SU-DHL-6 (cell line): ENCODE measurements around the gene MAP3K20.

Experiments
- H2AFZ ChIP-seq: fragments of 200-600 bp; sonication (generic); 2 replicates; pipeline ENCODE4 v1.6.1; 2014; ENCODE audit warnings: low read depth, mild to moderate bottlenecking, moderate library complexity, mixed read lengths, antibody characterized with exemption, low read length; ENCODE audit not compliant: severe bottlenecking
- H3F3A ChIP-seq: fragments of 200-600 bp; shearing (Covaris generic); 2 replicates; pipeline ENCODE4 v1.6.0; 2016; ENCODE audit warnings: antibody characterized with exemption, mild to moderate bottlenecking; ENCODE audit not compliant: insufficient read depth
- H3K27ac ChIP-seq: fragments of 200-600 bp; sonication (generic); 2 replicates; pipeline ENCODE4 v1.5.1; 2016; ENCODE audit warnings: low read depth, mild to moderate bottlenecking, low read length, moderate library complexity, mixed read lengths
- H3K27me3 ChIP-seq: fragments of 200-600 bp; sonication (generic), shearing (Covaris generic); 2 replicates; pipeline ENCODE4 v1.6.0; 2014; ENCODE audit warnings: mild to moderate bottlenecking, low read length
- H3K36me3 ChIP-seq: fragments of 200-600 bp; sonication (generic); 2 replicates; pipeline ENCODE4 v1.6.1; 2014; ENCODE audit warnings: mild to moderate bottlenecking, low read length, mixed read lengths
- H3K4me2 ChIP-seq: fragments of 300-600, 200-600 bp; shearing (Covaris generic), sonication (generic); 2 replicates; pipeline ENCODE4 v1.6.0; 2014; ENCODE audit warnings: low read length, low read depth, mild to moderate bottlenecking; ENCODE audit not compliant: poor library complexity, severe bottlenecking
- H3K4me3 ChIP-seq: fragments of 200-600 bp; sonication (generic); 2 replicates; pipeline ENCODE4 v1.5.1; 2014; ENCODE audit warnings: antibody characterized with exemption, low read length, mild to moderate bottlenecking, mixed read lengths; ENCODE audit not compliant: insufficient read depth, poor library complexity, severe bottlenecking
- H3K79me2 ChIP-seq: fragments of 200-600 bp; sonication (generic); 2 replicates; pipeline ENCODE4 v1.6.1; 2014; ENCODE audit warnings: mild to moderate bottlenecking, low read length, moderate library complexity; ENCODE audit not compliant: insufficient read depth
- H3K9ac ChIP-seq: fragments of 200-600 bp; sonication (generic); 2 replicates; pipeline ENCODE4 v1.7.0; 2014; ENCODE audit warnings: mild to moderate bottlenecking, low read length
- H3K9me2 ChIP-seq: fragments of 200-600 bp; sonication (generic); replicated peaks from 2 replicates; pipeline ENCODE4 v1.6.1; 2014; ENCODE audit warnings: low read length; ENCODE audit not compliant: insufficient read depth
- H3K9me3 ChIP-seq: fragments of 200-600 bp; sonication (generic); 2 replicates; pipeline ENCODE4 v1.6.1; 2014; ENCODE audit warnings: low read length, mixed read lengths; ENCODE audit not compliant: insufficient read depth
- H4K20me1 ChIP-seq: fragments of 200-600 bp; sonication (generic); 2 replicates; pipeline ENCODE4 v1.6.1; 2014; ENCODE audit warnings: low read depth, mild to moderate bottlenecking, antibody characterized with exemption, low read length, moderate library complexity, mixed read lengths
- CTCF ChIP-seq: fragments of 200-600 bp; sonication (generic); IDR thresholded peaks from one replicate; pipeline ENCODE4 v1.5.1; 2017; ENCODE audit warnings: antibody characterized with exemption, mild to moderate bottlenecking, low read length, moderate library complexity; ENCODE audit not compliant: insufficient read depth, poor library complexity, severe bottlenecking
- EZH2phosphoT487 ChIP-seq: fragments of 200-600 bp; sonication (generic), shearing (Covaris generic); conservative IDR thresholded peaks from 2 replicates; pipeline ENCODE4 v1.6.1; 2018; ENCODE audit warnings: mild to moderate bottlenecking, antibody characterized with exemption, low read length, moderate library complexity, mixed read lengths

MAP3K20 gene

GRCh38 chr2:173150087-173150486 lies 74.4 kb downstream of the MAP3K20 start:
- H3F3A ChIP-seq = no peaks in the 10 kb centered on the region

GRCh38 chr2:173150963-173151362 lies 75.3 kb downstream of the MAP3K20 start:
- Histone ChIP-seq H3K79me2 (no peaks in the 10 kb centered on the region), H3K4me2 (no peak overlapping the region), H2AFZ (no peak overlapping the region), H3K9me2 (no peaks in the 10 kb centered on the region), H3K27ac (no peak overlapping the region), H3K4me3 (no peak overlapping the region), H3F3A (no peaks in the 10 kb centered on the region), H4K20me1 (no peaks in the 10 kb centered on the region), H3K36me3 (no peaks in the 10 kb centered on the region), H3K27me3 (no peaks in the 10 kb centered on the region), H3K9me3 (no peaks in the 10 kb centered on the region), H3K9ac (no peak overlapping the region)
- no peak for TF ChIP-seq EZH2phosphoT487
- TF ChIP-seq CTCF = no peak

More at GRCh38 chr2:173150087-173150486, 74.4 kb downstream of the MAP3K20 start:
- no peak overlapping the region for H2AFZ ChIP-seq
- no peak overlapping the region for H3K27ac ChIP-seq
- H3K4me3 ChIP-seq = no peak overlapping the region
- no peaks in the 10 kb centered on the region for H4K20me1 ChIP-seq
- no peaks in the 10 kb centered on the region for H3K79me2 ChIP-seq
- H3K9ac ChIP-seq = no peak overlapping the region
- H3K4me2 ChIP-seq = no peak overlapping the region
- no peaks in the 10 kb centered on the region for H3K36me3 ChIP-seq
- no peaks in the 10 kb centered on the region for H3K27me3 ChIP-seq
- no peaks in the 10 kb centered on the region for H3K9me2 ChIP-seq
- TF ChIP-seq CTCF = no peak
- TF ChIP-seq EZH2phosphoT487 = no peak
- H3K9me3 ChIP-seq = no peaks in the 10 kb centered on the region

GRCh38 chr2:173151671-173152401 lies 76.2 kb downstream of the MAP3K20 start:
- Histone ChIP-seq H3F3A (no peaks in the 10 kb centered on the region), H4K20me1 (no peaks in the 10 kb centered on the region), H3K79me2 (no peaks in the 10 kb centered on the region), H3K4me2 (no peak overlapping the region), H3K4me3 (no peak overlapping the region), H3K36me3 (no peaks in the 10 kb centered on the region), H3K9me3 (no peaks in the 10 kb centered on the region), H2AFZ (no peak overlapping the region), H3K27me3 (no peaks in the 10 kb centered on the region), H3K9me2 (no peaks in the 10 kb centered on the region), H3K9ac (no peak overlapping the region), H3K27ac (no peak overlapping the region)
- TF ChIP-seq EZH2phosphoT487 (no peak), CTCF (no peak)
